ENCODE data around the gene DNAJB8. TPM values are rescaled to one million over a fixed set of nuclear protein-coding genes. Genes with fewer than 3 reads are reported as not detected.

Gene DNAJB8
- total RNA-seq, 1 experiment from 2014 or later: not detected

DNA sequence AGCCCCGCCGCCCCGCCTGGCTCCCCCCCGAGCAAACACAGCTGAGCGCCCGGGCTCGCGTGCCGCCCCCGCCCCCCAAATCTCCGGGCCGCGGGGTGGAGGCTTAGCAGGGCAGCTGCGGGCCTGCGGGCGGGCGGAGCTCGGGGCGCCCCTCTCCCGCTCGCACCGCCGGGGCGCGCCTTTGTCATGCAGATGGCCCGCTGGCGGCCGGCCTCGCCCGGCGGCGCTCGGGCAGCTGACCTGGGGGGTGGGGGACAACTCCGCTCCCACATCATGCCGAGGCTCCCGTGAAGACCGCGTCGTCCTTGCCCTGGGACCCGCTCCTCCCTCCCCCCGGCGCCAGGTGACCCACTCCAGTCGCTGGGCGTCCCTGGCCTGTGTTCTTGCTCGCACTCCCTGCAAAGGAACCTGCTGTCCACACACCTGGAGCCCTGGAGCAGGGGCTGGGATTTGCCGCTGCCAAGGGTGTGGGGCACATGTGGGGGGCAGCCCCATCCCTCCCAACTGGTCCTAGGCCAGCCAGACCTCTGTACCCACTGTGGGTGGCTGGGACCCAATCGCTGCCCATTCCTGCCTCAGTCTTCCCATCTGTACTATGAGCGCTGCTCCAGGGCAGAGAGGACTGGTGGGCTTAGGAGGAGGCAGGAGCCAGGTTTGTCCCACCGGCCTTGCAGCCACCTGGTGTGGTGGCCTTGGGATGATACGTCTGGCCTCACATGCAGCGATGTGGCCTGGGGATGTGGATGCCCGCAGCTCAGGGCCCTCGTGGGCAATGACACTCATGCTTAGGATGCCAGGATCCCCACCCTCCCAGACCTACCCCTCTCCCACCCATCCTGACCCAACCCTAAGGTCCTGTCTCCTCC lies 33.5 kb downstream of the DNAJB8 start:
- in situ Hi-C loops (cut with HindIII; ENCODE audit: low sequenced_read_pairs): no loop called here
- no peak for DNase-seq (ENCODE audit: low spot score)

DNA sequence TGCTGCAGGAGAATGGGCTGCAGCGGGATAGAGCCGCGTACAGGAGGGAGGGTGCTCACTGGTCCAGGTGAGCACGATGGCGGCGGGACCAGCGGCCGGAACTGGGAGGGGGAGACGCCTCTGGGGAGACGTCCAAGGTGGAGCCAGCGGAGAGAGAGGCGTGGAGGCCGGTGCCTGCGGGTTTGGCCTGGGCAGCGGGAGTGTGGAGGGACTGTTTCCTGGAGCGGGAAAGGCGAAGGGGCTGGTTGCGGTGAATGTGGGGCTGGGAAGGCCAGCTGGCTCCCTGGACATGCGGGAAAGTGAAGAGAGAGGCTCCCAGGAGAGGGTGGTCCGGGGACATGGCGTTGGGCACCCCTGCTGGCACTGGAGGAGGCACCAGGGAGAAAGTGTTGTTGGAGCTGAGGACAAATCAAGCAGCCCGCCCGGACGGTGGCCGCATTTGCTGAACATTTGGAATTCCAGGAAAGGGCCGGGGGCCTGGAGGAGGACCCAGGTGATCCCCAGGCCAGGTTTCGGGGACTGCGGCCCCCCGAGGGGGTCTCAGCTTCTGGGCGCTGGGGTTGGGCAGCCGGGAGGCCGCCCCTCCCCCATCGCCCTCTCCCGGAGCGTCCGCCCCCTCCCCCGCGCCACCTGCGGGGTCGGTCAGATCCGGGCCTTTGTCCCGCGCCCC lies 34.3 kb downstream of the DNAJB8 start:
- no peak for DNase-seq (ENCODE audit: low spot score)
- in situ Hi-C loops (cut with HindIII; ENCODE audit: low sequenced_read_pairs): no loop called here

DNA sequence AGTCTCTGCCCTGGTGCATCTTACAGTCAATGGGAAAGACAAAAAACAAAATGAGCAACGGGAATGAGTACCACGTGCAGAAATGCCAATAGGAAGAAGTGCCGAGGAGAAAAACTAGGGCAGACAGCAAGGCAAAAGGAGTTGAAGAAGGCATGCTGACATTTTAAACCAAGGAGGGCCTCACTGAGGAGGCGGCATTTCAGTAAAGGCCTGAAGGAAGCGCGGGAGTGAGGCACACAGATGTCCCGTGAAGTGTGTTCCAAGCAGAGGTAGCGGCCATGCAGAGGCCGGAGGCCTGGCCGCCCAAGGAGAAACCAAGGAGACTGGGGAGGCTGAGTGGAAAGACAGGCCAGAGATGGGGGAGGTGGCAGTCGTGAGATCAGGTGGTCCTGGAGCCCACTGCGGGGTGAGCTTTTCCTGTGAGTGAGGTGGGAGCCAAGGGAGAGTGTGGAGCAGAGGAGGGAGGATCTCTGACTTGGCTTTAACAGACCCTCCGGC lies 34.8 kb downstream of the DNAJB8 start:
- DNase-seq (ENCODE audit: low spot score): no peak
- in situ Hi-C loops (cut with HindIII; ENCODE audit: low sequenced_read_pairs): no loop called here

DNA sequence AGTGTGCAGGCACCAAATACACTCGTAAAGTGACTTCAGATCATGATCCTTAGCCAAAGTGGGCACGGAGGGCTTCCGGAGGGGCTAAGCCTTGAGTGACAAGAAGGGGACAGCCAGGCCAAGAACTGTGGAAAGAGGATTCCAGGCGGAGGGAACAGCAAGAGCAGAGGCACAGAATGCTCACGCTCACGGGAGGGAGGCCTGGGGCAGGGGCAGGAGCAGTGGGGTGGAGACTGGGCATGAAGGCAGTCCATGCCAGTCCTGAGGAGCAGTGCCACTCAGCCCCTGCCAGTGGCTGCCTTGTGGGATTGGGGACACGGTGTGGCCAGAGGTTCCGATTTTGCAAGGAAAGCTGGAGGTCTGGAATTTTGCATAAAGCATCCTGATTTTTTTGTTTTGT lies 36.0 kb downstream of the DNAJB8 start:
- no peak for DNase-seq (ENCODE audit: low spot score)
- in situ Hi-C loops (cut with HindIII; ENCODE audit: low sequenced_read_pairs): no loop called here

DNA sequence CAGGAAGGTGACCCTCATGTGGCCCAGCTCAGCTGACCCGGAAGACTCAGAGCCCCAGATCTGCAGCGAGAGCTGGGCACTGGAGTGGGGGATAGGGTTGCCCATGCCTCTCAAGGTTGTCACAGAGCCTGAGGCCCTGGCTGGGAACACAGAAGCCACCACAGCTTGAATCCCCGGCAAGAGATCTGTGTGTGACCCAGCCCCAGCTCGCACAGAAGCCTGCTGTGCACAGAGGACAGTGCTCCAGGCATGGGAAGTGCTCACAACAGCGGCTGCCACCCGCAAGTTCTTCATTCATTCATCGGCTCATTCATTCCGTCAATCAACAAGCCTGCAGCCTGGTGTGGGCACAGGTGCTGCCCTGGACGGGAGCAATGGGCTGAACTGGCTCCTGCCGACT lies 36.4 kb downstream of the DNAJB8 start:
- no peak for DNase-seq (ENCODE audit: low spot score)
- in situ Hi-C loops (cut with HindIII; ENCODE audit: low sequenced_read_pairs): no loop called here

DNA sequence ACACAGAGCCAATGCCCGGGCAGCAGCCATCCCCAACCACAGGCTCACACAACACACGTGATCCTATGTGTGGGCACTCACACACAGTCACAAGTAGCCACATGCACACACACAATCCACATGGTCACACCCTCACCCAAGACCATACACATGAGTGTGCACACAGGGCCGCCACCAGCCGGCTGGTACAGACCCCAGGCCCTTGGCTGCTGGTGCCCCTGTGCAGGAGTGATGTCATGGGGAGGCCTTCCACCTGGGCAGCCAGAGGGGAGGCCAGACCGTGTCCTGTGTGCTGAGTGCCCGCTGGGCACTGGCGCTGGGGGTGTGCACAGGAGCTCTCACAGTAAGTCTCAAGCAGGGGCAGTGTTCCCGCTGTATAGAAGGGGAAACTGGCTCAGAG lies 36.9 kb downstream of the DNAJB8 start:
- in situ Hi-C loops (cut with HindIII; ENCODE audit: low sequenced_read_pairs): no loop called here
- no peak for DNase-seq (ENCODE audit: low spot score)

DNA sequence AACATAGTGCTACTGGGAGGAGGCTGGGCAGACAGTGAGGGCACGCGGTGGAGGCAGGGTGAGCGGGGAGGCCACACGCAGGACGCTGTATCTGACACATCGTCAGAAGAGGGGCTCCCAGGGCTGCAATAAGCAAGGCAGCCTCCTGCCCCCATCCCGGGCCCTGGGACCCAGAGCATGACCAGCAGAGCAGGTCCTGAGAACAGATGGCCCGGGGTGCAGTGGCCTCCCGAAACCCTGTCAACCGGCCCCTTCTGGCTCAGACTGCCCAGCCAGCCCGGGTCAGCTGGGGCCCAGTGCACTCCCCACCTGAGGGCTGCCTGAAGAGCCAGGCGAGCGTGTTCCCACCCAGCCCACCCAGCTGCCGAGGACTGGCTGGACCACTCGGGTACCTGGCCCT lies 37.4 kb downstream of the DNAJB8 start:
- in situ Hi-C loops (cut with HindIII; ENCODE audit: low sequenced_read_pairs): no loop called here

DNA sequence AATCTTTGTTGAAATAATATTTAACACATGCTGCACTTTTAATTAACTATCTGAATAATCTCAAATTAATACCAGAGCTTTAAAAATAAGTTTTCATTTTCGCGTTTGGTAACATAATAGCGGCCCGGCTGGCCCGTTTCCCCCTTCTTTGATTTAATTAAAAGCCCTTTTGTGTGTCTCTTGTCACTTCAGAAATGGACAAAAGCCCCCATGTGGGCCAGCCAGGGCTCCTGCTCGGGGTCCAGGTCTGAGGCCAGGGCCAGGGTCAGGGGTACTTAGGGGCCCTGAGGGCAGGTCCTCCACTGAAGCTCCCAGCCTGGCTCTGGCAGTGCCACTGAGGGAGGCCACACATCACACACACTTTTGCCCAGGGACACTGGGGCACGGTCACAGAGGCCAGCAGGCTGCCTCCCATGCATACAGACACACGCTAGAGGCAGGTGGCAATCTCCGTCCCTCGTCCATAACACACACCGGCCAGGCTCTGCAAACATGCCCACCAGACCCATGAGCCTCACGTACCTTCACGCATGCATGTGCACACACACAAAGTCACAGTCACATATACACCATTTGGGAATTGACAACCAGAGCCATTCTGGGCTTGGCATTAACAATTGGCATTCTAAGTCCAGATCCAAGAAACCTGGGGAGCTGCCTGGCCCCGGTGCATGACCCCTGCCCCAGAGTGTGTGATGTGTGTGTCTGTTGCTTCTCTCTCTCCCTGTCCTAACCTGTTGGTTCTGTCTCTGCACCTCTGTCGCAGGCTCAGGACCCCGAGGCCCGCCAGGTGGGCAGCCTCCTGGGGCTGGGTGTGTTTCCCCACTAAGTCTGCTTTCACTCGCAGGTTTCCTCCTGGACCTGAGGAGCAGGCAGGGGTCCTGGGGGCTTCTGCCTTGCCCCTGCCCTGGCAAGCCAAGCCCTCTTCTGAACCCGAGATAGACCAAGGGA lies 38.5 kb downstream of the DNAJB8 start:
- in situ Hi-C loops (cut with HindIII; ENCODE audit: low sequenced_read_pairs): no loop called here
- DNase-seq (ENCODE audit: low spot score): no peak

More for the DNA sequence above, 37.4 kb downstream of the DNAJB8 start:
- no peak for DNase-seq (ENCODE audit: low spot score)

DNA sequence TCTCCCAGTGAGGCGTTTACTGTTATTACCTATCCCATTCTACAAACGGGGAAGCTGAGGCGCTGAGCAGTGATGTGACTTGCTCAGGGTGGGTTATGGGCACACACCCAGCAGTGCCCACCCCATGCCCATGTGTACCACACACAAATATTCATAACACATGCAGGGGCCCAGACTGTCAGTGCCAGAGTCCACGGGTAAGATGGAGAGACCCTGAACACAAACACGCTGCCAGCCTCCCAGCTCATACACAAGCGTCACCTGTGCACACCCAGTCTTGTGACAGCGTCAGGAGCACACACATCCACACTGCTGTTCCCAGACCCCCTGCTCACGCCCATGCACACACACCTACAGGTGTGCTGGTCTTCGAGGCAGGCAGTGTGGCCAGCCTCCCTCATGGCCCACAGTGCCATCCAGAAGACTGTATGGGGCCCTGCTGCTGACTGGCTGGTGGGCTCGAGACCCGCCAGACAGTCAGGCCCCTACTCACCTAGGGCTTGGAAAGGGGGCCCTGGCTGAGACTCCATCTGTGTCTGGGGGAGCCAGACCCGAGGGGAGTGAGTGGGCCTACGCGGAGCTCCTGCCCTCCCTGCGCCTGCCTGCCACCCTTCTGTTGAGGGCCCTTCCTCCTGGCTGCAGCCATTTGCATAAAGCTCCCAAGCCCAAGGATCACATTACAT lies 39.4 kb downstream of the DNAJB8 start:
- DNase-seq (ENCODE audit: low spot score): no peak
- in situ Hi-C loops (cut with HindIII; ENCODE audit: low sequenced_read_pairs): no loop called here

DNA sequence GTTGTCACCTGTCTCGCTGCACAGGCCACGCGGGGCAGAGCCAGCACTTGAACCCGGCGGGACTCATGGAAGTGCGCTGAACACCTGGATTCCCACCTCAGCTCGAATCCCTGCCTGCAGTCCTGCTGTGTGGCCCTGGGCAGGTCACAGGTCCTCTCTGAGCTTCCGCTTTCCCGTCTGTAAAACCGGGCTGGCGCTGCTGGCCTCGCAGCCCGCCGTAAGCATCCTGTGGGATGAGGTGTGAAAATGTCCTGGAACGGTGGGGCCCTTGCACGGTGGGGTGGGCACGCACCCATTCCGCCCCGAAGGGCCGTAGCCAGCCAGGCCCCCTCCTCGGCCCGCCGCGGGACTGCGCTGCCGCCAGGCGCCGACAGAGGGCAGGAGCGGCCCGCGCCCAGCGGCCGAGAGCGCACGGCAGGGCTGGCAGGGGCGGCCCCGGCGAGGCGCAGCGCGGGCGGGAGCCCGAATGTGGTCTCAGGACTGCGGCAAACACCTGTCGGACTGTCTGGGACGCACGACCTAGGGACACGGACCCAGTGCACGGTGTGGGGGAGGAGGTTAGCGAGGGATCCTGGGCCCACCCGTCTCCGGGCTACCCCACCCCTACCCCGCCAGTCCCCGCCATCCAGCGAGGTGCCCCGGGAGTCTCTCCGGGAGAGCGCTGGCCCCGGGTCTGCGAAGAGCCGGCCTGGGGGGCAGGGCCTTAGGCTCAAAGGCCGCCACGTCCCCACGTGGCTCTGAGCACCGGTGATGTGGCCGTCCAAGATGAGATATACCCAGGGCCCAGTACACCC lies 40.4 kb downstream of the DNAJB8 start:
- in situ Hi-C loops (cut with HindIII; ENCODE audit: low sequenced_read_pairs): no loop called here
- peak; percentile 29 for DNase-seq (ENCODE audit: low spot score)

DNA sequence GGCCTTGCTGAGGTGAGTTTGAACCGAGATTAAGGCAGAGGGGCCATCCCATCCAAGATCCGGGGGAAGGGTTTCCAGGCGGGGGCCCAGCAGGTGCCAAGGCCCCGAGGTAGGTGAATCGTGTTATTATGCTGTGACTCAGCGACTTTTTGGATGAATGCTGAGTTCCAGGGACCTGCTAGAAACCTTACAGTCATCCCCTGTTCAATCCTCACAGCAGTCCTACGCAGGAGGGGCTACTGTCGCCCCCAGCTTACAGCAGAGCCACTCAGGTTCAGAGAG lies 40.9 kb downstream of the DNAJB8 start:
- in situ Hi-C loops (cut with HindIII; ENCODE audit: low sequenced_read_pairs): no loop called here
- no peak for DNase-seq (ENCODE audit: low spot score)

DNA sequence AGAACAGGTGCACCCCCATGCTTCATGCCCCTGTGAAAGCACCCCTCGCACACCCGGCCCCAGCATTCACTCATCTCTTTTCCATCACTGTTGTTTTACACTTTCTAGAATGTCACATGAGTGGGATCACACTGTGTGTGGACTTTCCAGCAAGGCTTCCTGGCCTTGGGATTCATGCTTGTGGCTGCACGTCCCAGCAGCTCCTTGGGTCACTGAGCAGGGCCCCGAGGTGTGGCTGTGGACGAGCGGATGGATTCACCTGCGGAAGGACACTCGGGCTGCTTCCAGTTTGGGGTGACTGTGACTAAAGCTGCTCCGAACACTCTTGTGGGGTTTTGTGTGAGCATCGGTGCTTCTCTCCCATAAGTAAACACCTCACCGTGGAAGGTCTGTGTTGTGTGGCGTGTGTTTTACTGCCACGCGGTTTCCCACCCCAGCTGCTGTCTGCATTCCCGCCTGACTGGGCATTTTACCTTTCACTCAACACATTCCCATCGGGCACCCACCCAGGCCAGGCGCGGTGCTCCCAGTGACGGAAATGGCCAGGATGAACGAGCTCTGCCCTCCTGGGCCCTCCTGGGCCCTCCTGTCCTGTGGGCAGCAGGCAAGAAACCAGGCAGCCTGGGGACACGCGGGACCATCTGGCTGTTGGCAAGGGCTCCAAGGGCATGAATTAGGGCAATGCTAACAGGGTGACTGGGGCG lies 41.4 kb downstream of the DNAJB8 start:
- in situ Hi-C loops (cut with HindIII; ENCODE audit: low sequenced_read_pairs): no loop called here
- peak; percentile 53 for DNase-seq (ENCODE audit: low spot score)

DNA sequence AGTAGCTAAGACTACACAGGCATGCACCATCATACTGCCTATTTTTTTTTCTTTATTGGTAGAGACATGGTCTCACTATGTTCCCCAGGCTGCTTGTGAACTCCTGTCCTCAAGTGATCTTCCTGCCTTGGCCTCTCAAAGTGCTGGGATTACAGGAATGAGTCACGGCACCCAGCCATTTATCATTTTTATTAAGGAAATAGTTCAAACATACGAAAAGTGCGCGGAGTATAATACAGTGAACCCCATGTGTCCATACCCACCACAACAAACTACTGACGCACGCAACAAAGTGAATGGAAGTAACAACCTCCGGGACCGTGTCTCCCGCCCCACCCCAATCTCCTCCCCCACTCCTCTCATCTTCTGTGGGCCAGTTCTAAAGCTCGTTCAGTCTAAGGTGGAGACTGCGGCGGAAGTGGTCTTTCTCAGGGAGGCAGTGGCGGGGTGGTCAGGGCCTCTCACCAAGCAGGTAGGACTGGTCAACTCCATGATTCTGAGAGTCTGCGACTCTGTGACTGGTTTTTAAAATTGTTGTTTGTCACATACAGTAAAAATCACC lies 42.1 kb downstream of the DNAJB8 start:
- DNase-seq (ENCODE audit: low spot score): no peak
- in situ Hi-C loops (cut with HindIII; ENCODE audit: low sequenced_read_pairs): no loop called here

DNA sequence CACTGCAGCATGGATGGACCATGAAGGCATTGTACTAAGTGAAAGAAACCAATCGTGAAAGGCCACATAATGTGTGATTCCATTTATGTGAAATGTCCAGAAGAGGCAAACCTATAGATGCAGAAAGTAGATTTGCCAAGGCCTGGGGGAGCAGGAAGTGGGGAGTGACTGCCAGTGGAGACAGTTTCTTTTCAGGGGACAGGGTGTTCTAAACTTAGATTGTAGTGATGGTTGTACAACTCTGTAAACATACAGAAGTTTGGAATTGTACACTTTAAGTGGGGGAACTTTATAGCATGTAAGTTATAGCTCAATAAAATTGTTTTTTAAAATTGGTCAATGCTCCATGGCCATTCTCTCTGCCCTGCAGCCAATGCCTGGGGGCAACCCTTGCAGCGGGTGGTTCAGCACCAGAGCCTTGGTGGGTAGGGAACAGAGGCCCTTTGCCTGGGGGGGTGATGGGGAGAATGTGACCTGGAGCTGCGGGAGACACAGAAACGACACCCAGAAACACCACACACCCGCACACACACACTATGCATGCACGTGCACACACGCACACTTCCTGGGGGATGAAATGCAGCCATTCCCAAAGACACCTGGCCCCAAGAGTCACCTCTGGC lies 43.1 kb downstream of the DNAJB8 start:
- DNase-seq (ENCODE audit: low spot score): no peak
- in situ Hi-C loops (cut with HindIII; ENCODE audit: low sequenced_read_pairs): no loop called here

DNA sequence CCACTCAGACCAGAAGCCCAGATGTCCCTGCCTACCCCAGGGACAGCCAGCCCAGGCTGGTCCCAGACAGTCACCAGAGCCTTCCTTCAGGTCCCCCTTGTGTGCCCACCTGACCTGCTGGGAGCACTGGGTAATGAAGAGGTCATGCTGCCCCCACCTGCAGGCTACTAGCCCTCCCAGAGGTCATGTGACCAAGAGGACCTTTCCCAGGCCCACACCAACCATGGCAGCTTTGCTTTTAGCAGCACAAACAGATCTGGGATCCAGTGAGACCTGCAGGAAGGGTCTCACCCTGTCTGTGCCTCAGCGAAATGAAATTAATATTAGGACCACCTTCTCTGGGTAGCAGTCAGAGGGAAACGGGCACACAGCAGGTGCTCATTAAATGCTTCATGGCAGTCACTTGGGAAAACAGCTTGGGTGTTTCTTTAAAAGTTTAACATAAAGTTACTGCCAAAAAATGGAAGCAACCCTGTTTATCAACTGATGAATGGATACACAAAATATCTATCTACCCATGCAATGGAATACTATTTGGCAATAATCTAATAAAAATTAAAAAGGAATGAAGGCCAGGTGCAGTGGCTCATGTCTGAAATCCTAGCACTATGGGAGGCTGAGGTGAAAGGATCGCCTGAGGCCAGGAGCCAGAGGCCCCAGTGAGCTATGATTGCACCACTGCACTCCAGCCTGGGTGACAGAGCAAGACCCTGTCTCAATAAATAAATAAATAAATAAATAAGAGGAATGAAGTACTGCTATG lies 43.7 kb downstream of the DNAJB8 start:
- in situ Hi-C loops (cut with HindIII; ENCODE audit: low sequenced_read_pairs): no loop called here
- DNase-seq (ENCODE audit: low spot score): no peak

DNA sequence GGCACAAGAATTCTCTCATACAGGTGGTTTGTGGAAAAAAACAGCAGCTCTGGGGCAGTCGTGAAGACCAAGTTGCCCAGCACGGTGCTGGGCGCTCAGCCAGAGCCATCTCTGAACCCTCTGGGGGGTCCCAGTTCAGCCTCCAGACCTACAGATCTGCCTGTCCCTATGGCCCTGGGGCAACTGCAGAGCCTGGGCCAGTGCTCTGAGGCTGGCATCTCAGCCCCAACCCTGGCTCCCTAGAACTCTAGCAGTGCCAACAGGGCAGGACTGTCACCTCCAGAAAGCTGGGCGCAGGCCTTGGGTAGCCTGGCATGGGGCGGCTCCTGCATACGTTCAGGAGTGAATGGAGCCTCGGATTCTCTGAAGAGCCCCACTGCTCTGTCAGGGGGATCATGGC lies 44.7 kb downstream of the DNAJB8 start:
- in situ Hi-C loops (cut with HindIII; ENCODE audit: low sequenced_read_pairs): no loop called here
- no peak for DNase-seq (ENCODE audit: low spot score)
